Adipose tissue (tissue), 3 donors: Measurements from ENCODE around the gene FAM120A. TPM values are rescaled to one million over a fixed set of nuclear protein-coding genes. Genes with fewer than 3 reads are reported as not detected.

Source experiments
- H3K27ac ChIP-seq: one replicate; pipeline ENCODE4 v1.5.1; 2013; ENCODE audit warnings: low read depth, low read length
- WGBS, 3 donors: extraction: QIAGEN DNeasy Blood & Tissue Kit; methylation state at CpG; one replicate each; pipeline ENCODE4 v1.1.7; 2013; 5-methylcytosine and 5-hydroxymethylcytosine counted together
- polyA plus RNA-seq, 3 donors: library from polyadenylated mRNA; stranded (reverse); fragments of 200-250 nt; gene quantifications; one replicate each; pipeline ENCODE4 v1.2.3, GENCODE V29; 2013
- donor health status: healthy with polysubstance abuse.
- donor health status: Bipolar disorder and iron deficiency.
- donor health status: healthy.

Gene FAM120A
- polyA plus RNA-seq, 3 donors: 38.4 to 60.1 (median 53.3) TPM

DNA sequence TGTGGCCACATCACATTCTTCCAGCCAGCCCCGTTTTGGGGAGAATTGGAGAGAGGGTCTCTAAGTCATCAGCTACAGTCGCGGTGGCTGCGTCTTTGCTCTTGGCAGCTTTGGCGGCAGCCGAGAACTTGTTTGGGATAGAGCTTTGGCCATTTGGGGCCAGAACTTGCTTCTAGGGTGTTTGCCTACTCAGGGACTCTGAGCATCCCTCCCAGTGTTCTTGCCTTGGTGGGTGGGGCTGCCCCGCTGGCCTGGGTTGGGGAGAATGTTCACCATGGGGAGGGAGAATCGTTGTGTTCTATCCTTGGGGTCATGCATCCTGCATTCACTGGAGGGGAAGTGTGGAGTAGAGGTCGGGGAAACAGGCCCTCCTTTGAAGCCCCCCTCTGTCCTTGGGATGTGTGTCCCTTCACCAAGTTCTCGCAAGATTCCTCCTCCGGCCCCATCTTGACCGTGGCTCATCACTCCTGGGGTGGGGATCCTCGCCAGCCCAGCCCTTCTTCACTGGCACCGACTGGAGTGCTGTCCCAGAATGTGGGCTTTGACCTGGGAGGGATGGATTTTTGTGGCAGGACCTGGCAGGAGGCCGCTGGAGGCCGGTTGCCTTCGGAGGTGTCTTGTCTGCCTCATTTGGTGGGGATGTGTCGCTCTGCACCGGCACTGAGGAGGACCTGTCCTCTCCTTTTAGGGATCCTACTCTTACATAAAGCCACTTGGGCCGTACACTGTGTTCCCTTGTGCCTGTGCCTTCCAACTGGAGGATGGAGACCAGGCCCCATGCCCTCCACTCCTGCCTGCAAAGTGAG lies 128.4 kb downstream of the FAM120A start:
- 82 to 90% (median 86%) methylated on average over 20 of the region's 20 CpGs for WGBS, 3 donors

DNA sequence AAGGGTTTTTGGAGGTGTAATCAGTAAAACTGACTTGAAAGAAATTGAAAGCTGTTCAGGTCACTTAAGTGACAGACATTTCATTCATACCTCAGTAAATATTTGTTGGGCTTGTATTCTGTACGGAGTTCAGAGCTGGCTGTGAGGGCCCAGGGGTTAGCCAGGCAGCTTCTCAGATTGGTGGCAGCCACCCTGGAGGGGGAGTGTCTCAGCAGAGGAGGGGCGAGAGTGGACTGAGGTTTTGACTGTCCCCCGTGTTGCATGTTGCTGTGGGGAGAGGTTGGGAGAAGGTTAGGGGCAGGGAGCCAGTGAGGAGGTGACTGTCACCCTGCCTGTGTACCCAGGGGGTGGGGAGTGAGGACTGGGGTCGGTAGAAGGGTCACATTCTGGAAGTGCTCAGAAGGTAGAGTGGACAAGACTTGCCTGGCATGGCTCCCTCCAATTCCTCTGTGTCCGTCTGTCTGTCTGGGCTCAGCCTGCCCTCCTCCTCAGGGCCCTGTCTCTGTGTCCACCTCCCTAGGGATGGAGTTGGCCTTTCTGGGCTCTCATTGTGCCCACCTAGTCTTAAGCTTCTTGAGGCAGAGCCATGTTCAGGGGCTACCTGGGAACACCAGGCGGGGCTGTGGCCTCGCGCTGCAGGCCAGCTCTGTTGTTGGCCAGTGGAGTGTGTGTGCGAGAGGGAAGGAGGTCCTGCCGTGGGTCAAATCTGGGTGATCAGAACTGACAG lies 129.3 kb downstream of the FAM120A start:
- WGBS, 3 donors: 43 to 75% (median 69%) methylated on average over 10 of the region's 10 CpGs

More for the DNA sequence above, 128.4 kb downstream of the FAM120A start:
- H3K27ac ChIP-seq: no peak overlapping the region

DNA sequence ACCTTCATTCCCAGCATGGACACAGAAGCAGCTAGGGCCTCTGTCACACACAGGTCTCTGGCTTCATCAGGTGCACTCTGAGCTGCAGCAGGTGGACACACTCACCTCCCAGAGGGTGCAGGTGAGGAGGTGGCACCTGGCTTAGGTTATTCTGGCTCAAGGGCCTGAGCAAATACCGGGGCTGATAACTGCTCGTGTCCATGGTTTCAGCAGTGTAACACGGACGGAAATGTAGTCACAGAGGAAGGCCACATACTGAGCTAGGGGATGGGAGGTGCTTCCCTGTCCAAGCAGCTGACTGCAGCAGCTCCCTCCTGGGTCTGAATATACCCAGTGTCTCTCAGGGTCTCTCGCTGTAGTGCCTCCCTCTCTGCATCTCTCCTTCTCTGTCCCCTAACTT lies 130.6 kb downstream of the FAM120A start:
- WGBS, 3 donors: 18 to 61% (median 54%) methylated on average over 5 of the region's 5 CpGs
- no peak overlapping the region for H3K27ac ChIP-seq

More for the DNA sequence above, 129.3 kb downstream of the FAM120A start:
- H3K27ac ChIP-seq: no peak overlapping the region

DNA sequence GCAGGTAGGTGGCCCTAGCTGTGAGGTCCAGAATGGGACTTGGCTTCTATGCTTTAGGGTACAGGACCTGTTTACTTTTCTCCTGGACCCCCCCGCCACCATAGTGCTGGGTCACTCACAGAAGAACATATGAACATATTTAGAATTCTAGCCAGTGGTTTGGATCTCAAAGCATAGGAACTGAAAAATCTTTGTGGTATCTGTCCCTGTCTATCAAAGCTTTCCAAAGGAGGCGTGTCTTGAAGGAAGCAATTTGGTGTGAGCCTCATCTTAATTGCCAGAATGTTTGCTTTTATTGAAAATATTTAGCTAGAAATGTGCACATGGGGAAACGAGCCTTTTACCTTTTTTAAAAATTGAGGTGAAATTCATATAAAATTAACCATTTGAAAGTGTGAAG lies 131.1 kb downstream of the FAM120A start:
- WGBS, 3 donors: 32 to 79% (median 76%) methylated on average over 3 of the region's 3 CpGs
- H3K27ac ChIP-seq: no peak overlapping the region

DNA sequence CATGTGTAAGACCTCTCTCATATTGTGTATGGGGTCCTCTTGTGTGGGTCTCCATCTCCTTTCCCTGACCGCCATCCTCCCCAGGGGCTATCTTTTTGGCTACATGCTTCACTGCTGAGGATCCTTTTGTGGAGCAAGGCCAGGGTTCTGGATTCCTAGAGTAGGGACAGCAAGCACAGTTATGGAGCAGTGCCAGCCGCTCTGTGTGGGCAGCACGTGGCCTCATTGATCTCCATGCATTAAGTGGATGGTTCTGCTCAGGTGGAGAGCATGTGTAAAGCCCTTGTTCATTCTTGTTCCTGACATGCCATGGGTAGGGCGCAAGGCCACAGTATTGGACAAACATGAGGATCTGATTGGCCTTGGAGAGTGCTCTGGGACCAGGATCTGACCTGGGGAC lies 133.8 kb downstream of the FAM120A start:
- H3K27ac ChIP-seq: no peak overlapping the region
- WGBS, 3 donors: 70 to 98% (median 97%) methylated on average over 4 of the region's 4 CpGs

DNA sequence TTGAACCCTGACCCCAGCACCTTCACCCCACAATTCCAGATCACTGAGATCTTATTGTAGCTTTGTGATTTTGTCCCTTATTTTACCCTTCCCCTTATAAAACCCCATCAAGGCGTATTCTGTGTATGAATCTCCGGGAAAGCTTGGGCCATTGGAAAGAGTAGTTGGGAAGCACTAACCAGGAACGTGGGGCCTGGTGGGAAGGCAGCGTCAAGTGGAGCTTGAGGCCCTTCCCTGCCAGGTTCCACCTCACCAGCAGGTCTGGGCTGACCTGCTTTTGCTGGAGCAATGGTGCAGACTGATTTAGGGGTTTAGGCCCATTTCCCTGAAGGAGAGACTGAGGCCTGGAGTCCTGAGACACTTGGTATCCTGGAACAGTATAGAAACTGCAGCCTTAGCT lies 134.2 kb downstream of the FAM120A start:
- H3K27ac ChIP-seq: no peak overlapping the region
- 96 to 98% (median 98%) methylated on average over 4 of the region's 4 CpGs for WGBS, 3 donors

DNA sequence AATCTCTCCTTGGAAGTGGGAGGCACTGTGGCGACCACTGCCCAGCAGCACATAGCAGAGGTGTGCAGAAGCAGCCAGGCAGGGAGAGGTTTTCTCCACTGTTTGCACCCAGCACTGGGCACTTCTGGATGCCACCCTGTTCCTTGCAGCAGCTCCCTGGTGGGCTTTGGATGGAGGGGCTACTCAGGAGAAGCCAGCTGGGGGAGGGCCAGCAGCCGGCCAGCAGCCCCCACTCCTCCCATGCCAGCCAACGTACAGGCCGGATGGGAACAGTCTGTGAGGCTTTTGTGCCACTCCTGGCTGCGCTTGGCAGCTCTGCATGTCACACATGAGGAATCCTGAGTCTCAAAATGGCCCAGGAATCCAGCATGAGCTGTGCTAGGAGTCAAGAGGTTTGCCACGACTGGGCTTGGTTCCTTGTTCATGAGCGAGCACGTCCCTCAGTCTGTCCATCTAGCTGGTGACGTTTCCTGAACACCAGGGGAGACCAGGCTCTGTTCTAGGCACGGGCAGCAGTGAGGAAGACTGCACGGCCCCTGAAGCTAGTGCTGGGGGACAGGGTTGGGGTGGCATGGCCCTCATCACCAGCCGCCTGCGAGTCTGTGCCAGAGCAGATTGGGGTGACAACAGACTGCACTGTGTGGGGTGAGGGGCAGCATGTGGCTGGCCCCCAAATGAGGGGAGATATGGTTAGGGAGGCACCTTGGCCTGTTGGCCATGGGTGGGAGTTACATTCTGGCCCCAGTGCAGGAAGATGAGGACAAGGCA lies 135.0 kb downstream of the FAM120A start:
- WGBS, 3 donors: 90 to 93% (median 93%) methylated on average over 13 of the region's 13 CpGs
- H3K27ac ChIP-seq: no peak overlapping the region

DNA sequence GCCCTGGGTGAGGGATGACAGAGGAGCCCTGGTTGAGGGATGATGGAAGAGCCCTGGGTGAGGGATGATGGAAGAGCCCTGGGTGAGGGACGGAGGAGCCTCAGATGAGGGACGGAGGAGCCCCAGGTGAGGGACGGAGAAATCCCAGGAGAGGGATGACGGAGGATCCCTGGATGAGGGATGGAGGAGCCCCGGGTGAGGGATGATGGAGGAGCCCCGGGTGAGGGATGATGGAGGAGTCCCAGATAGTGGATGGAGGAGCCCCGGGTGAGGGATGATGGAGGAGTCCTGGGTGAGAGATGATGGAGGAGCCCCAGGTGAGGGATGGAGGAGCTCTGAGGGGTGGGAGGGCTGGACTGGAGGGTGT lies 135.8 kb downstream of the FAM120A start:
- WGBS, 3 donors: 92 to 96% (median 94%) methylated on average over 7 of the region's 7 CpGs

DNA sequence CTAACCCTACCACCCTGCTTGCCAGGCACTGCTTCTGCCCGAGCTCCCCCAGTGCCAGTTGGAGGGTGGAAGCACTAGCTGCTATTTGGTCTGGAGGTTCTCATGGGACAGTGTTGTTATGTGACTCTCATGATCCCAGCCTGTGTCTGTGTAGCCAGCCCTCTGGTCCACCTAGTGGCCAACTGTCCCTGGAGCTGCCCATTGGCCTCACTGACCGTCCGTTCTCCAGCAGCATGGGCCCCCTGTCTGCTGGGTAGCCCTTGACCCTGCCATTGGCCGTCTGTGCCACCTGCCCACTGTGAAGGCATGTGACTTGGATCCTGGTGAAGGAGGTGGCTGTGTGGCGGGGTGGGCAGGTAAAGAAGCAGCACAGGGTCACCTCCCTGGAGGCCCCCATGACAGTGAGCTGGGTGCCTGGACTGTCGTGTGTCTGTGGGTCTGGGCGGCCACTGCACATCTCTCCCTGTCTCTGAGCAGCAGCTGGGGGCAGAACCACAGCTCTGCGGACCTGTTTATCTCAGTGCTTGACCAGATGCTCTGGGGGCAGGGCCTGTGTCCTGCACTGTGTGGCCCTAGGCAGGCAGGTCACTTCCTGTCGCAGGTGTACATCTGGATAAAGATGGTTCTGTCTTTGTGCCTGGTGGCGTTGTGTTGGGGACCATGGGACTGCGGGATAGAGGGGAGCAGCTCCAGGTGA lies 136.3 kb downstream of the FAM120A start:
- no peak overlapping the region for H3K27ac ChIP-seq
- WGBS, 3 donors: 90 to 93% (median 91%) methylated on average over 11 of the region's 11 CpGs

More for the DNA sequence above, 135.8 kb downstream of the FAM120A start:
- no peak overlapping the region for H3K27ac ChIP-seq

DNA sequence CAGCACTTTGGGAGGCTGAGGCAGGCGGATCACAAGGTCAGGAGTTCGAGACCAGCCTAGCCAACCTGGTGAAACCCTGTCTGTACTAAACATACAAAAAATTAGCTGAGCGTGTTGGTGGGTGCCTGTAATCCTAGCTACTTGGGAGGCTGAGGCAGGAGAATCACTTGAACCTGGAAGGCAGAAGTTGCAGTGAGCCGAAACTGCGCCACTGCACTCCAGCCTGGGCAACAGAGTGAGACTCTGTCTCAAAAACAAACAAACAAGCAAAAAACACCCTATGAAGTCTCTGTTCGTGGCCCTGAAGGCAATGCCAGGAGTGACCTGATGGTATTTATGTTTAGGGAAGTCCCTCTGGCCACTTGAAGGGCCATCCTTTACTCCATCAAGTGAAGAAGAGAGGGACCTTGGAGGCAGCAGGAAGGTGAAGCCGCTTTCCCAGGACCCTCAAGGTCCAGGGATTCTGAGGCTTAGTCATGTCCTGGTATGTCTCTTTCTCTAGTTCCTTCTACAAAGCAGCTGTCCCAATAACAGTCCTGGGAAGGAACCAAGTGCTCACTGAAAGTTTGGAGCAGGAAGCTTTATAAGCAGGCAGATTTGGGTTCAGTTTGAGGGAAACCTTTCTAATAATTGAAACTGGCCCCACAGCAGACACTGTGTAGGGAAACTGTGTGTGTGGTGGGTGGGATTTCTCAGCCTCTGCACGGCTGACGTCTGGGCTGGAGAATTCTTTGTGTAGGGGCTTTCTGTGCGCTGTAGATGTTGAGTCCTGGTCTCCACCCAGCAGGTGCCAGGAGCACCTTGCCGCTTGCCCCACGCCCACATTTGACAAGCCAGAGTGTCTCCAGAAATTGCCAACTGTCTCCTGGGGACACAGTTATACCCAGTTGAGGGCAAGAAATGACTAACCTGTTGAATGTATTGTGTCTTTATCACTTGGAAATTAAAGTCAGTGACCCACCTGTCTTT lies 137.4 kb downstream of the FAM120A start:
- H3K27ac ChIP-seq: no peak overlapping the region
- 69 to 84% (median 84%) methylated on average over 12 of the region's 12 CpGs for WGBS, 3 donors

DNA sequence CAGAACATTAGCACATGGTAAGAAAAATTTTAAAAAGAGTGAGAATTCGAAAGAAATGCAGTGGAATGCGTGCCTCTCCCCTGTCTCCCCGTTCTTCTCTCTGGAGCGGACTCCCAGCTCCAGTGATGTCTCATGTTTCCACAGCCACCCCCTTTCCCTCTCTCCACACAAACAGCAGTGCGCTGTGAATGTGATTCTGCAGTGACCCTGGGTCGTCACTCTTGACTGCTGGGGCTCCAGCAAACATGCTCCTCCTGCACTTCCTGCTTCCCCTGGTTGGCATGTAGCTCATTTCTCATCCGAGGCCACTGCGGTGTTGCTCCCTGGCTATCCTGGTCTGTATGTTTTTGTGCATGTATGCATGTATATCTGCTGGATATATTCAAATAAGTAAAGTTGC lies 138.2 kb downstream of the FAM120A start:
- WGBS, 3 donors: 15 to 33% (median 31%) methylated on average over 8 of the region's 8 CpGs
- H3K27ac ChIP-seq: no peak overlapping the region

DNA sequence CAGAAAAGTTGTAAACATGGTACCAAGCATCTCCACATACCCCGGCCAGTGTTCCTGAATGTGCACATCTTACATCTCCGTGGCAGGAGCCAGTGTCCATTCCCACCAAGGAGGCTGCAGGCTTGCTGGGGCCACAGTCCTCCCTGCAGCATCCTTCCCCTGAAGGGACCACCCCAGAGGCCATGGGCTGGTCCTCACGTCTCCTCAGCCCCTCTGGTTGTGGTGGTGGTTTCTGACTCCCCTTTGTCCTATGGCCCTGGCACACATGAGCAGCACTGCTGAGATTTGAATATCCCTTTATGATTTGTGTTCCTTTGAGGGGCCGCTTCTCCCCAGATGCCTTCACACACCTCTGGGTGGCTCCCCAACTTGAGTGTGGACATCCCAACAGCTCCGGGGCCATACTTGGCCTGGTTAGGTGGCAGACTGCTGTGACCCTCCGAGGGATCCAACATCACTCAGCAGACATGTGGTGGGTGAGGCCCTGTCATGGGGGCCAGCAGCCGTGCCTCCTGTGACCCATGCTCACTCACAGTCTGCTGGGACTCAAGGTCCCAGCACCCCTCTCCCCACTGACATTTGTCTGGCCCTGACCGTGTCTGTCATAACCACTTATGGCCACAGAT lies 139.2 kb downstream of the FAM120A start:
- peak overlapping the region; percentile 24 for H3K27ac ChIP-seq
- 81 to 83% (median 82%) methylated on average over 8 of the region's 8 CpGs for WGBS, 3 donors

DNA sequence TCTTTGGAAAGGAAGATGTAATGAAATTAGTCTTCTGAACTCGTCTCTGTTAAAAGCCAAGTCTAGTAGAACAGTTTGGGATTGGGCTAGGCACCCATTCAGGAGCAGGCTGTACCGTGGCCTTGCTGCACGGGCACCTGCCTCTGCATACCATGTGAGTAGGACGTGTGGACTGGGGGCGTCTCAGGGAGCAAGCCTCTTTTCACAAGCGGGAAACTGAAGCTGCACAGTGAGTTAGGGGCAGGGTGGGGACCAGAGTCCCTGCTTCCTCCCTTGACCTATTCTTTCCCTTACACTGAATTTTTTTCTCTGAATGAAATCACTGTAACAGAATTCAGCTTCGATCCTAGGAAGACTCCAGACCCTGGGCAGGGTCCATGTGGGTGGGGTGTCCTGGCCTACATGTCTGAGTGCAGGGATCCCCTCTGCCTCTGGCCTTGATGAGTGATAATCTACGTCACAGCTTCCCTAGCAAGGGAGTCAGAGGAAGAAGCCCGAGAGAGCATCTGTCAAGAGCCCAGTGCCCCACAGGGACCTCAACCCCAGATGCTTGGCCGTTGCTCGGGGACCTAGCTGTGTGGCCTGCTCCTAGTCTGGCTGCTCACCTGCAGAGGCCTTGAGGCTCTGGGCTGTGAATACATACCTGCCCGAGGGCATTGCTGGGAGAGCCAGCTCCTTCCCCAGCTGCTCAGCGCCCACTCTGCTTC lies 140.0 kb downstream of the FAM120A start:
- H3K27ac ChIP-seq: no peak overlapping the region
- whole genome bisulfite sequencing, 3 donors: 62 to 77% (median 74%) methylated on average over 13 of the region's 13 CpGs

DNA sequence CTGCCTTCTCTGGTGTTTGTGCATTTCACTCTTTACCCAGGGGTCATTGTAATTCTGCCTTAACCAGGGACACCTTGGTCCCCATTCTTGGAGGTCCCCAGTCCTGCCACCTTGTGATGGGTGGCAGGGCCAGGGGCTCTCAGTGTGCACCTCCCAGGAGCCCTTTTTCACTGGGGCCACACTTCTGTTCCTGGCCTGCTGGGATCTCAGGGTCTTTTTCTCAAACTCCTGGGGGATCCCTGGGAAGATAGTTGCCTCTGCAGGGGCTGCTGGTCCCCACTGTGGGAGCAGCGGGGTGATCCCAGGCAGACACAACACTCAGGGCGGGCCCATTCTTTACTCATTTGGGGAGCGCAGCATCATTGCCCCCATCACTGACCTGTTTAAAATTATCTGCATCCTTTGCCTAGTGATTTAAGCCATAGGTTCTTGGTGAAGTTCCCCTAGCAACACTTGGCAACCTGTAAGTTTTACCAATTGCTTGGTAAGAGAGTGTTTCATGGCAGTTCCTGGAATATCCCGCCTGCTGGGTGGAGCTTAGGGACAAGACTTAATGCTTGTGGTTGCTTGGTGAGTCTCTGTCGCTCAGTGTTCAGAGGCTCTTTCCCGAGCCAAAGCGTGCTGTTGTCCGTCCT lies 140.6 kb downstream of the FAM120A start:
- WGBS, 3 donors: 90 to 92% (median 92%) methylated on average over 8 of the region's 8 CpGs
- no peak overlapping the region for H3K27ac ChIP-seq

DNA sequence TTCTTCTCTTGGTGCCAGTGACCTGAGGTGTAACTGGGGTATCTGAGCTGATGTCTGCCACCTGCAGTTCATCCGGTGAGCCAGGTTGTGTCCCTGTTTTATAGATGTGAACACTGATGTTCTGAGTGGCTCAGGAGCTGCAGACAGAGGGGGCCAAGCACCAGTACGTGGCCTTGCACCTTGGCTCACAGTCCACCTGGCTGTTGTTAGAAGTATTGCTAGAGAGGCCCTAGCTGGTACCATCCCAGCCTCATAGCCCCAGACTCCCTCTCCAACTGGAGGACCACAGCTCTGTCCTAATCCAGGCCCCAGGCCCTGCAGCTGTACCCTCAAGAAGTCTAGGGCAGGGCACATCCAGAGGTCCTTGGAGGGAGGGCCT lies 141.1 kb downstream of the FAM120A start:
- no peak overlapping the region for H3K27ac ChIP-seq
- 45 to 92% (median 78%) methylated on average over 2 of the region's 2 CpGs for WGBS, 3 donors

DNA sequence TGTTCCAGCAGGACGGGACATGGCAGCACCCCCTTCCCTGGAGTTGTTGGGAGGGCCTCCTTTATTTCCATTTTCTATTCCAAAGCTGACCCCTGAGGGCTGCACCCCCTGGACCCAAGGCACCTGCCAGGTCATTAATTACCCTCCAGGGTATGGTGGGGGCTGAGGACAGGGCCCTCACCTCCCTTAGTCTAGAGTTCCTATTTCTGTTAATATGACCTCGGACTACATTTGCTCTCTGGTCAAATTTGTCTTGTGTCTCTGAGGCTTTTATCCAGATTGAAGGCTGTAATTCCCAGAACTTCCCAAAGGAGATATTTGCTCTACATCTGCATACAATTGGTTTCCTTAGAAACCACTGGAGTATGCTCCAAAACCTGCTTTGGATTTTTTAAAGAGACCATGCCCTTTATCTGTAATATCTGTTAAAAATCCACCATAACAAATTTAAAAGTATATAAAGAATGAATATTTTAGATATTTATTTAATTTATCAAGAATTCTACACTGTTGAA lies 141.7 kb downstream of the FAM120A start:
- no peak overlapping the region for H3K27ac ChIP-seq
- 57 to 77% (median 70%) methylated on average over 2 of the region's 2 CpGs for WGBS, 3 donors
